GM23338 (cell line): ENCODE results near the gene CDX1. TPM values are rescaled to one million over a fixed set of nuclear protein-coding genes. Genes with fewer than 3 reads are reported as not detected.

ENCODE experiments used
- ATAC-seq: fragments of 200-7000 bp; cut with Tn5 transposase; 3 replicates; pipeline ENCODE4 v1.9.1; 2020
- DNase-seq: peaks from one replicate; pipeline ENCODE4 v3.0.0-alpha.2; 2015; ENCODE audit warnings: low spot score
- H2AFZ ChIP-seq: fragments of 200-600 bp; sonication (generic); 2 replicates; pipeline ENCODE4 v1.8.0; 2016; ENCODE audit warnings: antibody characterized with exemption, mild to moderate bottlenecking, moderate library complexity
- H3F3A ChIP-seq: fragments of 200-600 bp; sonication (generic); replicated peaks from 2 replicates; pipeline ENCODE4 v1.8.0; 2017; ENCODE audit warnings: antibody characterized with exemption, mixed run types, low read depth
- H3K27ac ChIP-seq: fragments of 200-600 bp; sonication (generic); 2 replicates; pipeline ENCODE4 v1.6.1; 2016; ENCODE audit warnings: low read depth
- H3K27me3 ChIP-seq: fragments of 200-600 bp; sonication (generic); 2 replicates; pipeline ENCODE4 v1.8.0; 2016; ENCODE audit warnings: mild to moderate bottlenecking, mixed run types, moderate library complexity; ENCODE audit not compliant: insufficient read depth
- H3K36me3 ChIP-seq: fragments of 200-600 bp; sonication (generic); 2 replicates; pipeline ENCODE4 v1.8.0; 2016; ENCODE audit warnings: mild to moderate bottlenecking; ENCODE audit not compliant: insufficient read depth
- H3K4me1 ChIP-seq: fragments of 200-600 bp; sonication (generic); 2 replicates; pipeline ENCODE4 v1.8.0; 2016; ENCODE audit warnings: mild to moderate bottlenecking, moderate library complexity; ENCODE audit not compliant: insufficient read depth
- H3K4me2 ChIP-seq: fragments of 200-600 bp; sonication (generic); 2 replicates; pipeline ENCODE4 v1.7.1; 2017; ENCODE audit warnings: mixed run types
- H3K4me3 ChIP-seq: fragments of 200-600 bp; sonication (generic); 2 replicates; pipeline ENCODE4 v1.6.1; 2016; ENCODE audit warnings: mixed run types
- H3K79me2 ChIP-seq: fragments of 200-600 bp; sonication (generic); replicated peaks from 2 replicates; pipeline ENCODE4 v1.8.0; 2017; ENCODE audit warnings: mild to moderate bottlenecking; ENCODE audit not compliant: insufficient read depth
- H3K9me2 ChIP-seq: fragments of 200-600 bp; sonication (generic); 2 replicates; pipeline ENCODE4 v1.8.0; 2017; ENCODE audit not compliant: insufficient read depth
- H4K20me1 ChIP-seq: fragments of 200-600 bp; sonication (generic); replicated peaks from 2 replicates; pipeline ENCODE4 v1.8.0; 2017; ENCODE audit warnings: mild to moderate bottlenecking; ENCODE audit not compliant: insufficient read depth
- H3K27ac Mint-ChIP-seq: 2 replicates; pipeline ENCODE4 v1.8.0; 2020; ENCODE audit warnings: inconsistent platforms, mild to moderate bottlenecking, moderate library complexity, mixed read lengths
- H3K27me3 Mint-ChIP-seq: 3 replicates; pipeline ENCODE4 v1.8.0; 2022; ENCODE audit warnings: low read depth, mild to moderate bottlenecking, moderate library complexity, mixed read lengths, inconsistent platforms; ENCODE audit not compliant: insufficient read depth, poor library complexity
- H3K36me3 Mint-ChIP-seq: 3 replicates; pipeline ENCODE4 v1.8.0; 2021; ENCODE audit warnings: low read depth, mild to moderate bottlenecking, inconsistent platforms, moderate library complexity, mixed read lengths
- H3K4me1 Mint-ChIP-seq: 3 replicates; pipeline ENCODE4 v1.8.0; 2020; ENCODE audit warnings: mild to moderate bottlenecking, inconsistent platforms, mixed read lengths
- H3K4me3 Mint-ChIP-seq: 3 replicates; pipeline ENCODE4 v1.8.0; 2021; ENCODE audit warnings: moderate library complexity, mild to moderate bottlenecking, inconsistent platforms, mixed read lengths
- H3K9me3 Mint-ChIP-seq: 3 replicates; pipeline ENCODE4 v1.8.0; 2020; ENCODE audit warnings: moderate library complexity, mild to moderate bottlenecking, inconsistent platforms, mixed read lengths
- CREB1 ChIP-seq: fragments of 250-450 bp; sonication (Bioruptor Pico); IDR thresholded peaks from 2 replicates; pipeline ENCODE4 v1.5.0; 2020; ENCODE audit warnings: low read depth, mild to moderate bottlenecking, moderate library complexity
- EZH2phosphoT487 ChIP-seq: fragments of 200-600 bp; sonication (generic); IDR thresholded peaks from one replicate; pipeline ENCODE4 v1.8.1; 2018; ENCODE audit warnings: antibody characterized with exemption; ENCODE audit not compliant: unreplicated experiment
- JUNB ChIP-seq: IDR thresholded peaks from one replicate; pipeline ENCODE4 v1.6.1; 2016; ENCODE audit warnings: antibody characterized with exemption; ENCODE audit not compliant: unreplicated experiment
- NANOG ChIP-seq: IDR thresholded peaks from 2 replicates; pipeline ENCODE4 v1.6.1; 2016; ENCODE audit warnings: antibody characterized with exemption, borderline replicate concordance
- POLR2AphosphoS5 ChIP-seq: IDR thresholded peaks from 2 replicates; pipeline ENCODE4 v1.6.1; 2016; ENCODE audit warnings: antibody characterized with exemption, low read depth
- STAT1 ChIP-seq: IDR thresholded peaks from one replicate; pipeline ENCODE4 v1.6.1; 2016; ENCODE audit warnings: antibody characterized with exemption; ENCODE audit not compliant: unreplicated experiment
- ZNF114 ChIP-seq: fragments of 250-450 bp; sonication (Bioruptor Pico); IDR thresholded peaks from 2 replicates; pipeline ENCODE4 v1.5.0; 2020; ENCODE audit warnings: mild to moderate bottlenecking, moderate library complexity
- ZNF331 ChIP-seq: fragments of 250-450 bp; sonication (Bioruptor Pico); IDR thresholded peaks from 2 replicates; pipeline ENCODE4 v1.5.0; 2020; ENCODE audit warnings: low read depth, mild to moderate bottlenecking, moderate library complexity
- polyA plus RNA-seq: library from polyadenylated mRNA; unstranded; fragments of >200 nt; fragmentation: Nextera tagmentation; extraction: Ambion mirVana; gene quantifications from 2 replicates; pipeline ENCODE4 v1.2.1, GENCODE V29; 2016
- total RNA-seq: library from RNA; depleted of rRNA; stranded (reverse); fragments of >200 nt; shearing (Covaris generic); gene quantifications from 2 replicates; pipeline ENCODE4 v1.2.3, GENCODE V29; 2014
- TF ChIP-seq, protein P1 (sequence below): IDR thresholded peaks from 2 replicates; pipeline ENCODE4 v1.6.1; 2016; ENCODE audit warnings: antibody characterized with exemption
- TF ChIP-seq, protein P2 (sequence below), 2 experiments: fragments of 200-600 bp in 1 of 2; sonication (generic) in 1 of 2; conservative IDR thresholded peaks; 2 replicates each; pipeline versions ENCODE4 v1.5.1 to v1.6.1; 2016 to 2017; ENCODE audit warnings: antibody characterized with exemption in 2 of 2, low read depth in 2 of 2, mild to moderate bottlenecking in 2 of 2, moderate library complexity in 1 of 2
- TF ChIP-seq, protein P3 (sequence below): fragments of 250-450 bp; sonication (Bioruptor Pico); IDR thresholded peaks from 2 replicates; pipeline ENCODE4 v1.5.0; 2020; ENCODE audit warnings: mild to moderate bottlenecking, moderate library complexity
- TF ChIP-seq, protein P4 (sequence below): IDR thresholded peaks from one replicate; pipeline ENCODE4 v1.6.1; 2018; ENCODE audit warnings: antibody characterized with exemption; ENCODE audit not compliant: unreplicated experiment

Gene CDX1
- total and polyA plus RNA-seq, 2 experiments from 2014 or later, result not detected

DNA sequence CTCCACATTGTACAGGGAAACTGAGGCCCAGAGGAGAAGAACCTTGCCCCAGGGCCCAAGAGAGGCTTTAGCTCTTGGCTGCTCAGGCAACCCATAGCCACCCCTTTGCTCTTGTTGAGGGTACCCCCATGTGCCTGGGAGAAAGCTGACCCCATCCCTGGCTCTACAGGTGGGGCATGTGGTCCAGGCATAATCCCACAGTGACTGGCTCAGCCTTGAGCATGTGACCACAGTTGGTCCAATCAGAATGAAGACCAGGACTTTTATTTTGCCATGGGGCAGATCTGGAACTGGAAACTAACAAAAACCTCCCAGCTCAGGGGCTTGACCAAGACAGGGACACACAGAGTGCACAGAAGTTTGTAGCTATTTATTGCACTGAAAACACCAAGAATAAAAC lies 52.6 kb downstream of the CDX1 start:
- ATAC-seq (peak; percentile 9; the same call in 1 of the 3 replicates), DNase-seq (peak; percentile 38)
- H3K4me2 ChIP-seq, result no peak overlapping the region
- H3K4me3 ChIP-seq, result no peak overlapping the region
- no peak overlapping the region for H2AFZ ChIP-seq
- H3K36me3 Mint-ChIP-seq, result no peaks in the 10 kb centered on the region
- no peak for TF ChIP-seq ZNF331 (CRISPR knock-in tag)
- no peak for TF ChIP-seq ZNF114 (CRISPR knock-in tag)
- TF ChIP-seq, protein P1, sequence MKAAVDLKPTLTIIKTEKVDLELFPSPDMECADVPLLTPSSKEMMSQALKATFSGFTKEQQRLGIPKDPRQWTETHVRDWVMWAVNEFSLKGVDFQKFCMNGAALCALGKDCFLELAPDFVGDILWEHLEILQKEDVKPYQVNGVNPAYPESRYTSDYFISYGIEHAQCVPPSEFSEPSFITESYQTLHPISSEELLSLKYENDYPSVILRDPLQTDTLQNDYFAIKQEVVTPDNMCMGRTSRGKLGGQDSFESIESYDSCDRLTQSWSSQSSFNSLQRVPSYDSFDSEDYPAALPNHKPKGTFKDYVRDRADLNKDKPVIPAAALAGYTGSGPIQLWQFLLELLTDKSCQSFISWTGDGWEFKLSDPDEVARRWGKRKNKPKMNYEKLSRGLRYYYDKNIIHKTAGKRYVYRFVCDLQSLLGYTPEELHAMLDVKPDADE, result no peak
- TF ChIP-seq, protein P2, sequence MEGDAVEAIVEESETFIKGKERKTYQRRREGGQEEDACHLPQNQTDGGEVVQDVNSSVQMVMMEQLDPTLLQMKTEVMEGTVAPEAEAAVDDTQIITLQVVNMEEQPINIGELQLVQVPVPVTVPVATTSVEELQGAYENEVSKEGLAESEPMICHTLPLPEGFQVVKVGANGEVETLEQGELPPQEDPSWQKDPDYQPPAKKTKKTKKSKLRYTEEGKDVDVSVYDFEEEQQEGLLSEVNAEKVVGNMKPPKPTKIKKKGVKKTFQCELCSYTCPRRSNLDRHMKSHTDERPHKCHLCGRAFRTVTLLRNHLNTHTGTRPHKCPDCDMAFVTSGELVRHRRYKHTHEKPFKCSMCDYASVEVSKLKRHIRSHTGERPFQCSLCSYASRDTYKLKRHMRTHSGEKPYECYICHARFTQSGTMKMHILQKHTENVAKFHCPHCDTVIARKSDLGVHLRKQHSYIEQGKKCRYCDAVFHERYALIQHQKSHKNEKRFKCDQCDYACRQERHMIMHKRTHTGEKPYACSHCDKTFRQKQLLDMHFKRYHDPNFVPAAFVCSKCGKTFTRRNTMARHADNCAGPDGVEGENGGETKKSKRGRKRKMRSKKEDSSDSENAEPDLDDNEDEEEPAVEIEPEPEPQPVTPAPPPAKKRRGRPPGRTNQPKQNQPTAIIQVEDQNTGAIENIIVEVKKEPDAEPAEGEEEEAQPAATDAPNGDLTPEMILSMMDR (conservative IDR thresholded peaks at IDR 0.05; ENCODE audit: low read depth in 2 of 2), result no peak
- no peak for TF ChIP-seq POLR2AphosphoS5
- no peak for TF ChIP-seq EZH2phosphoT487
- TF ChIP-seq NANOG, result no peak
- TF ChIP-seq, protein P3, sequence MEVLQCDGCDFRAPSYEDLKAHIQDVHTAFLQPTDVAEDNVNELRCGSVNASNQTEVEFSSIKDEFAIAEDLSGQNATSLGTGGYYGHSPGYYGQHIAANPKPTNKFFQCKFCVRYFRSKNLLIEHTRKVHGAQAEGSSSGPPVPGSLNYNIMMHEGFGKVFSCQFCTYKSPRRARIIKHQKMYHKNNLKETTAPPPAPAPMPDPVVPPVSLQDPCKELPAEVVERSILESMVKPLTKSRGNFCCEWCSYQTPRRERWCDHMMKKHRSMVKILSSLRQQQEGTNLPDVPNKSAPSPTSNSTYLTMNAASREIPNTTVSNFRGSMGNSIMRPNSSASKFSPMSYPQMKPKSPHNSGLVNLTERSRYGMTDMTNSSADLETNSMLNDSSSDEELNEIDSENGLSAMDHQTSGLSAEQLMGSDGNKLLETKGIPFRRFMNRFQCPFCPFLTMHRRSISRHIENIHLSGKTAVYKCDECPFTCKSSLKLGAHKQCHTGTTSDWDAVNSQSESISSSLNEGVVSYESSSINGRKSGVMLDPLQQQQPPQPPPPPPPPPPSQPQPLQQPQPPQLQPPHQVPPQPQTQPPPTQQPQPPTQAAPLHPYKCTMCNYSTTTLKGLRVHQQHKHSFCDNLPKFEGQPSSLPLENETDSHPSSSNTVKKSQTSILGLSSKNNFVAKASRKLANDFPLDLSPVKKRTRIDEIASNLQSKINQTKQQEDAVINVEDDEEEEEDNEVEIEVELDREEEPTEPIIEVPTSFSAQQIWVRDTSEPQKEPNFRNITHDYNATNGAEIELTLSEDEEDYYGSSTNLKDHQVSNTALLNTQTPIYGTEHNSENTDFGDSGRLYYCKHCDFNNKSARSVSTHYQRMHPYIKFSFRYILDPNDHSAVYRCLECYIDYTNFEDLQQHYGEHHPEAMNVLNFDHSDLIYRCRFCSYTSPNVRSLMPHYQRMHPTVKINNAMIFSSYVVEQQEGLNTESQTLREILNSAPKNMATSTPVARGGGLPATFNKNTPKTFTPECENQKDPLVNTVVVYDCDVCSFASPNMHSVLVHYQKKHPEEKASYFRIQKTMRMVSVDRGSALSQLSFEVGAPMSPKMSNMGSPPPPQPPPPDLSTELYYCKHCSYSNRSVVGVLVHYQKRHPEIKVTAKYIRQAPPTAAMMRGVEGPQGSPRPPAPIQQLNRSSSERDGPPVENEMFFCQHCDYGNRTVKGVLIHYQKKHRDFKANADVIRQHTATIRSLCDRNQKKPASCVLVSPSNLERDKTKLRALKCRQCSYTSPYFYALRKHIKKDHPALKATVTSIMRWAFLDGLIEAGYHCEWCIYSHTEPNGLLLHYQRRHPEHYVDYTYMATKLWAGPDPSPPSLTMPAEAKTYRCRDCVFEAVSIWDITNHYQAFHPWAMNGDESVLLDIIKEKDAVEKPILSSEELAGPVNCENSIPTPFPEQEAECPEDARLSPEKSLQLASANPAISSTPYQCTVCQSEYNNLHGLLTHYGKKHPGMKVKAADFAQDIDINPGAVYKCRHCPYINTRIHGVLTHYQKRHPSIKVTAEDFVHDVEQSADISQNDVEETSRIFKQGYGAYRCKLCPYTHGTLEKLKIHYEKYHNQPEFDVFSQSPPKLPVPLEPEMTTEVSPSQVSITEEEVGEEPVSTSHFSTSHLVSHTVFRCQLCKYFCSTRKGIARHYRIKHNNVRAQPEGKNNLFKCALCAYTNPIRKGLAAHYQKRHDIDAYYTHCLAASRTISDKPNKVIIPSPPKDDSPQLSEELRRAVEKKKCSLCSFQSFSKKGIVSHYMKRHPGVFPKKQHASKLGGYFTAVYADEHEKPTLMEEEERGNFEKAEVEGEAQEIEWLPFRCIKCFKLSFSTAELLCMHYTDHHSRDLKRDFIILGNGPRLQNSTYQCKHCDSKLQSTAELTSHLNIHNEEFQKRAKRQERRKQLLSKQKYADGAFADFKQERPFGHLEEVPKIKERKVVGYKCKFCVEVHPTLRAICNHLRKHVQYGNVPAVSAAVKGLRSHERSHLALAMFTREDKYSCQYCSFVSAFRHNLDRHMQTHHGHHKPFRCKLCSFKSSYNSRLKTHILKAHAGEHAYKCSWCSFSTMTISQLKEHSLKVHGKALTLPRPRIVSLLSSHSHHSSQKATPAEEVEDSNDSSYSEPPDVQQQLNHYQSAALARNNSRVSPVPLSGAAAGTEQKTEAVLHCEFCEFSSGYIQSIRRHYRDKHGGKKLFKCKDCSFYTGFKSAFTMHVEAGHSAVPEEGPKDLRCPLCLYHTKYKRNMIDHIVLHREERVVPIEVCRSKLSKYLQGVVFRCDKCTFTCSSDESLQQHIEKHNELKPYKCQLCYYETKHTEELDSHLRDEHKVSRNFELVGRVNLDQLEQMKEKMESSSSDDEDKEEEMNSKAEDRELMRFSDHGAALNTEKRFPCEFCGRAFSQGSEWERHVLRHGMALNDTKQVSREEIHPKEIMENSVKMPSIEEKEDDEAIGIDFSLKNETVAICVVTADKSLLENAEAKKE (CRISPR knock-in tag), result no peak
- TF ChIP-seq CREB1, result no peak
- TF ChIP-seq, protein P4, sequence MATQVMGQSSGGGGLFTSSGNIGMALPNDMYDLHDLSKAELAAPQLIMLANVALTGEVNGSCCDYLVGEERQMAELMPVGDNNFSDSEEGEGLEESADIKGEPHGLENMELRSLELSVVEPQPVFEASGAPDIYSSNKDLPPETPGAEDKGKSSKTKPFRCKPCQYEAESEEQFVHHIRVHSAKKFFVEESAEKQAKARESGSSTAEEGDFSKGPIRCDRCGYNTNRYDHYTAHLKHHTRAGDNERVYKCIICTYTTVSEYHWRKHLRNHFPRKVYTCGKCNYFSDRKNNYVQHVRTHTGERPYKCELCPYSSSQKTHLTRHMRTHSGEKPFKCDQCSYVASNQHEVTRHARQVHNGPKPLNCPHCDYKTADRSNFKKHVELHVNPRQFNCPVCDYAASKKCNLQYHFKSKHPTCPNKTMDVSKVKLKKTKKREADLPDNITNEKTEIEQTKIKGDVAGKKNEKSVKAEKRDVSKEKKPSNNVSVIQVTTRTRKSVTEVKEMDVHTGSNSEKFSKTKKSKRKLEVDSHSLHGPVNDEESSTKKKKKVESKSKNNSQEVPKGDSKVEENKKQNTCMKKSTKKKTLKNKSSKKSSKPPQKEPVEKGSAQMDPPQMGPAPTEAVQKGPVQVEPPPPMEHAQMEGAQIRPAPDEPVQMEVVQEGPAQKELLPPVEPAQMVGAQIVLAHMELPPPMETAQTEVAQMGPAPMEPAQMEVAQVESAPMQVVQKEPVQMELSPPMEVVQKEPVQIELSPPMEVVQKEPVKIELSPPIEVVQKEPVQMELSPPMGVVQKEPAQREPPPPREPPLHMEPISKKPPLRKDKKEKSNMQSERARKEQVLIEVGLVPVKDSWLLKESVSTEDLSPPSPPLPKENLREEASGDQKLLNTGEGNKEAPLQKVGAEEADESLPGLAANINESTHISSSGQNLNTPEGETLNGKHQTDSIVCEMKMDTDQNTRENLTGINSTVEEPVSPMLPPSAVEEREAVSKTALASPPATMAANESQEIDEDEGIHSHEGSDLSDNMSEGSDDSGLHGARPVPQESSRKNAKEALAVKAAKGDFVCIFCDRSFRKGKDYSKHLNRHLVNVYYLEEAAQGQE, result no peak
- no peak for TF ChIP-seq JUNB
- TF ChIP-seq STAT1, result no peak
- H3K36me3 ChIP-seq, result no peaks in the 10 kb centered on the region
- no peaks in the 10 kb centered on the region for H4K20me1 ChIP-seq
- H3K4me1 ChIP-seq, result no peaks in the 10 kb centered on the region; the same call in 1 of the 2 replicates
- no peak overlapping the region for H3K27ac Mint-ChIP-seq
- no peaks in the 10 kb centered on the region for H3K79me2 ChIP-seq
- H3K9me2 ChIP-seq, result no peaks in the 10 kb centered on the region
- H3K9me3 Mint-ChIP-seq, result no peaks in the 10 kb centered on the region
- H3K27ac ChIP-seq, result no peak overlapping the region
- H3F3A ChIP-seq, result no peaks in the 10 kb centered on the region
- H3K4me3 Mint-ChIP-seq, result no peak overlapping the region
- peaks cover 9% of the 10 kb centered on the region for H3K4me1 Mint-ChIP-seq
- H3K27me3 ChIP-seq, result no peaks in the 10 kb centered on the region
- H3K27me3 Mint-ChIP-seq, result peaks cover 12% of the 10 kb centered on the region
